Astrocyte (in vitro differentiated cells and primary cell): Measurements from ENCODE around the gene MTTP. TPM values are rescaled to one million over a fixed set of nuclear protein-coding genes. Genes with fewer than 3 reads are reported as not detected.

Source experiments
- DNase-seq: peaks from one replicate; pipeline ENCODE4 v3.0.0-alpha.2; 2010; ENCODE audit warnings: low read depth
- FAIRE-seq: peaks from 2 replicates; lab custom pipeline; 2011; peaks lifted over from hg19 to GRCh38; lab: Jason Lieb, UNC
- H2AFZ ChIP-seq: 2 replicates; pipeline ENCODE4 v1.6.0; 2012; ENCODE audit warnings: low read depth, low read length, inconsistent platforms
- H3K27ac ChIP-seq: 2 replicates; pipeline ENCODE4 v1.5.1; 2011; ENCODE audit warnings: low read depth, low read length, inconsistent platforms
- H3K27me3 ChIP-seq: 2 replicates; pipeline ENCODE4 v1.6.0; 2011; ENCODE audit warnings: low read length, inconsistent platforms; ENCODE audit not compliant: insufficient read depth
- H3K36me3 ChIP-seq: 2 replicates; pipeline ENCODE4 v1.5.1; 2011; ENCODE audit warnings: low read length, inconsistent platforms; ENCODE audit not compliant: insufficient read depth
- H3K4me1 ChIP-seq: 2 replicates; pipeline ENCODE4 v1.5.1; 2011; ENCODE audit warnings: low read length, inconsistent platforms; ENCODE audit not compliant: insufficient read depth
- H3K4me2 ChIP-seq: 2 replicates; pipeline ENCODE4 v1.6.0; 2012; ENCODE audit warnings: low read length, inconsistent platforms
- H3K4me3 ChIP-seq: 2 replicates; pipeline ENCODE4 v1.5.1; 2011; ENCODE audit warnings: low read depth, mild to moderate bottlenecking, low read length, inconsistent platforms; ENCODE audit not compliant: insufficient read depth
- H3K79me2 ChIP-seq: 2 replicates; pipeline ENCODE4 v1.6.0; 2012; ENCODE audit warnings: mild to moderate bottlenecking, low read length, inconsistent platforms; ENCODE audit not compliant: insufficient read depth
- H3K9ac ChIP-seq: 2 replicates; pipeline ENCODE4 v1.6.0; 2012; ENCODE audit warnings: mild to moderate bottlenecking, low read length, inconsistent platforms
- H3K9me3 ChIP-seq: 2 replicates; pipeline ENCODE4 v1.5.1; 2012; ENCODE audit warnings: low read depth, mild to moderate bottlenecking, low read length, inconsistent platforms; ENCODE audit not compliant: insufficient read depth
- H4K20me1 ChIP-seq: 2 replicates; pipeline ENCODE4 v1.6.0; 2012; ENCODE audit warnings: low read length, inconsistent platforms; ENCODE audit not compliant: insufficient read depth
- H3K27ac Mint-ChIP-seq: one replicate; pipeline ENCODE4 v1.8.0; 2021; ENCODE audit warnings: mild to moderate bottlenecking, mixed read lengths; ENCODE audit not compliant: unreplicated experiment
- H3K27me3 Mint-ChIP-seq: one replicate; pipeline ENCODE4 v1.8.0; 2021; ENCODE audit warnings: low read depth, mixed read lengths; ENCODE audit not compliant: unreplicated experiment
- H3K36me3 Mint-ChIP-seq: one replicate; pipeline ENCODE4 v1.8.0; 2021; ENCODE audit warnings: low read depth, mixed read lengths; ENCODE audit not compliant: unreplicated experiment
- H3K4me1 Mint-ChIP-seq: one replicate; pipeline ENCODE4 v1.8.0; 2021; ENCODE audit warnings: low read depth, mixed read lengths; ENCODE audit not compliant: unreplicated experiment
- H3K4me3 Mint-ChIP-seq: one replicate; pipeline ENCODE4 v1.8.0; 2021; ENCODE audit warnings: mild to moderate bottlenecking, moderate library complexity, mixed read lengths; ENCODE audit not compliant: unreplicated experiment
- H3K9me3 Mint-ChIP-seq: one replicate; pipeline ENCODE4 v1.8.0; 2021; ENCODE audit warnings: mild to moderate bottlenecking, mixed read lengths; ENCODE audit not compliant: unreplicated experiment
- EZH2 ChIP-seq: IDR thresholded peaks from 2 replicates; pipeline ENCODE4 v1.6.1; 2012; ENCODE audit warnings: mild to moderate bottlenecking, low read length, inconsistent platforms; ENCODE audit not compliant: insufficient read depth
- total RNA-seq: library from RNA; stranded (reverse); gene quantifications from 2 replicates; pipeline ENCODE4 v1.2.1, GENCODE V29; 2021
- TF ChIP-seq, protein P1 (sequence below): IDR thresholded peaks from 2 replicates; pipeline ENCODE4 v1.5.1; 2011; ENCODE audit warnings: low read depth, mild to moderate bottlenecking, inconsistent platforms, low read length, moderate library complexity; ENCODE audit not compliant: insufficient read depth

Gene MTTP
- total RNA-seq, 1 donor from 2014 or later, result 0.41 TPM

DNA sequence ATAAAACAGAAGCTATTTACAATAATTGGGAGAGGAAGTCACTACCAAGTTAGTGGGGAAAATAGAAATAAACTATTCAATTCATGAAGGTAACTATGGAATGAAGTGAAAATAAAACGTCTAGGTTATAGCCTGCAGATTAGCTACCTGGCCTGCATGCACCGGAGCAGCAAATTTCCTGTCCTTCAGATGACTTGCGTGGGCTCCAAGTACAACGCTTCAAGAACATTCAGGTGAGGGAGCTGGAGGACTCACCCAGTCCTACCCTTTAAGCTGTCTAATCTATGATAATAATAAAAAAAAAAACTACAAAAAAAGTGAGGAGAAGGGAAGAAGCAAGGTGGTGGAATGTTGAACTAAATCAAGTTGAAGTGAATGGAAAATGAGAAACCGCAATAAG lies 69.8 kb downstream of the MTTP start:
- DNase-seq (no peak), FAIRE-seq (no peak)
- Histone ChIP-seq H2AFZ (no peak overlapping the region), H3K4me1 (no peaks in the 10 kb centered on the region), H3K27ac (no peak overlapping the region), H4K20me1 (no peaks in the 10 kb centered on the region), H3K4me3 (no peak overlapping the region), H3K79me2 (no peaks in the 10 kb centered on the region), H3K4me2 (no peak overlapping the region), H3K27me3 (no peaks in the 10 kb centered on the region), H3K36me3 (no peaks in the 10 kb centered on the region), H3K9ac (no peak overlapping the region), H3K9me3 (no peaks in the 10 kb centered on the region)
- no peaks in the 10 kb centered on the region for H3K27me3 Mint-ChIP-seq
- no peak for TF ChIP-seq EZH2
- TF ChIP-seq, protein P1, sequence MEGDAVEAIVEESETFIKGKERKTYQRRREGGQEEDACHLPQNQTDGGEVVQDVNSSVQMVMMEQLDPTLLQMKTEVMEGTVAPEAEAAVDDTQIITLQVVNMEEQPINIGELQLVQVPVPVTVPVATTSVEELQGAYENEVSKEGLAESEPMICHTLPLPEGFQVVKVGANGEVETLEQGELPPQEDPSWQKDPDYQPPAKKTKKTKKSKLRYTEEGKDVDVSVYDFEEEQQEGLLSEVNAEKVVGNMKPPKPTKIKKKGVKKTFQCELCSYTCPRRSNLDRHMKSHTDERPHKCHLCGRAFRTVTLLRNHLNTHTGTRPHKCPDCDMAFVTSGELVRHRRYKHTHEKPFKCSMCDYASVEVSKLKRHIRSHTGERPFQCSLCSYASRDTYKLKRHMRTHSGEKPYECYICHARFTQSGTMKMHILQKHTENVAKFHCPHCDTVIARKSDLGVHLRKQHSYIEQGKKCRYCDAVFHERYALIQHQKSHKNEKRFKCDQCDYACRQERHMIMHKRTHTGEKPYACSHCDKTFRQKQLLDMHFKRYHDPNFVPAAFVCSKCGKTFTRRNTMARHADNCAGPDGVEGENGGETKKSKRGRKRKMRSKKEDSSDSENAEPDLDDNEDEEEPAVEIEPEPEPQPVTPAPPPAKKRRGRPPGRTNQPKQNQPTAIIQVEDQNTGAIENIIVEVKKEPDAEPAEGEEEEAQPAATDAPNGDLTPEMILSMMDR, result no peak
- H3K27ac Mint-ChIP-seq, result no peak overlapping the region
- no peaks in the 10 kb centered on the region for H3K36me3 Mint-ChIP-seq
- no peak overlapping the region for H3K4me3 Mint-ChIP-seq
- H3K9me3 Mint-ChIP-seq, result no peaks in the 10 kb centered on the region
- H3K4me1 Mint-ChIP-seq, result no peaks in the 10 kb centered on the region

DNA sequence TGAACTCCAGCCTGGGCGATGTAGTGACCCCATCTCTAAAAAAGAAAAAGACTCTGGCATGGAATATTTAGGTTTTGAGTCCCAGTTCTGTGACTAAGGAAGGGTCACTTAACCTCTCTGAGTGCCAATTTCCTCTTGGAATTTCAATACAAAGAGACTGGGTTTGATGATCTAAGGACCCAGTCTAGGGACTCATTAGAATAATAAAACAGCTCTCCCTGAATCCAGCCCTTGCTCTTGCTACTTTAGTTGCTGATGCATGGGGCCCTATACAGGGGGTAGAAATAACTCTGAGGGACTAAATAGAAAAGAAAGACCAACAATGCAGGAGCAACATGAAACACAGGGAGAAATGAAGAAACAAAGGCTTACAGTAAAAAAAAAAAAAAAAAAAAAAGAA lies 70.4 kb downstream of the MTTP start:
- H3K9ac ChIP-seq, result no peak overlapping the region
- FAIRE-seq (no peak), DNase-seq (no peak)
- H4K20me1 ChIP-seq, result no peaks in the 10 kb centered on the region
- no peaks in the 10 kb centered on the region for H3K36me3 ChIP-seq
- no peaks in the 10 kb centered on the region for H3K4me1 ChIP-seq
- H3K4me3 ChIP-seq, result no peak overlapping the region
- no peaks in the 10 kb centered on the region for H3K9me3 ChIP-seq
- H3K27me3 Mint-ChIP-seq, result no peaks in the 10 kb centered on the region
- H3K9me3 Mint-ChIP-seq, result no peaks in the 10 kb centered on the region
- no peaks in the 10 kb centered on the region for H3K79me2 ChIP-seq
- H2AFZ ChIP-seq, result no peak overlapping the region
- no peak overlapping the region for H3K4me3 Mint-ChIP-seq
- H3K27me3 ChIP-seq, result no peaks in the 10 kb centered on the region
- H3K27ac ChIP-seq, result no peak overlapping the region
- no peaks in the 10 kb centered on the region for H3K4me1 Mint-ChIP-seq
- no peak overlapping the region for H3K27ac Mint-ChIP-seq
- TF ChIP-seq, protein P1, result no peak
- no peak for TF ChIP-seq EZH2
- no peak overlapping the region for H3K4me2 ChIP-seq
- no peaks in the 10 kb centered on the region for H3K36me3 Mint-ChIP-seq

- Mint-ChIP-seq H3K27me3 (no peaks in the 10 kb centered on the region), H3K27ac (no peak overlapping the region), H3K36me3 (no peaks in the 10 kb centered on the region)
Measured at GRCh38 chr4:99645638-99646037, 71.0 kb downstream of the MTTP start.

More at GRCh38 chr4:99645638-99646037, 71.0 kb downstream of the MTTP start:
- H3K79me2 ChIP-seq, result no peaks in the 10 kb centered on the region
- H3K27ac ChIP-seq, result no peak overlapping the region
- FAIRE-seq, result no peak
- TF ChIP-seq EZH2, result no peak
- TF ChIP-seq, protein P1, result no peak
- H4K20me1 ChIP-seq, result no peaks in the 10 kb centered on the region
- H3K4me2 ChIP-seq, result no peak overlapping the region
- H3K9me3 Mint-ChIP-seq, result no peaks in the 10 kb centered on the region
- no peaks in the 10 kb centered on the region for H3K4me1 Mint-ChIP-seq
- no peaks in the 10 kb centered on the region for H3K4me1 ChIP-seq
- no peak overlapping the region for H3K9ac ChIP-seq
- H3K4me3 Mint-ChIP-seq, result no peak overlapping the region
- H3K4me3 ChIP-seq, result no peak overlapping the region
- no peaks in the 10 kb centered on the region for H3K36me3 ChIP-seq
- no peaks in the 10 kb centered on the region for H3K9me3 ChIP-seq
- no peak overlapping the region for H2AFZ ChIP-seq
- no peaks in the 10 kb centered on the region for H3K27me3 ChIP-seq
- DNase-seq, result no peak
